ENCODE data around the gene CENPL.
"Not testable (repeated sequence)": the region's sequence is repeated elsewhere in the genome, so short reads cannot be mapped to it uniquely, and the experiment has no call there.

CENPL gene

DNA sequence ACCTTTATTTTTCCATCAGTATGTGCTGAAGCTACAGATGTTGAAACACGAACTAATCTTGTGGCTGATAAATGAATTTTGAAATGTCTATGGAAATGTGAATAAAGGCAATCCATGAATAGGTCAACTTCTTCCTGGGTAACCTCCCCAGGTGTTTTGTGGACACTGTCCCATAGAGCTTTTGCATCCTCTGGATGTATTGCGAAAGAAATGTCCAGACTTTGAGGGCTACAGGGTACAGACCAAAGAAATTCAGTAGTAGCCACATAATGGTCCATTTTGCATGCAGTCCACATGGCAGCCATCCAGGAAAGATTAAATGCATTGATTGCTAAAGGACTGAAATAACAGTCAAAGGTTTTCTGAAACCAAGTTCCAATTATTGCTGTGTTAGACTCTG, 21.7 kb downstream of the CENPL start:
- H3K4me3 ChIP-seq (ENCODE audit: low read depth, low read length) = no peak overlapping the region
- TF ChIP-seq, protein P1, sequence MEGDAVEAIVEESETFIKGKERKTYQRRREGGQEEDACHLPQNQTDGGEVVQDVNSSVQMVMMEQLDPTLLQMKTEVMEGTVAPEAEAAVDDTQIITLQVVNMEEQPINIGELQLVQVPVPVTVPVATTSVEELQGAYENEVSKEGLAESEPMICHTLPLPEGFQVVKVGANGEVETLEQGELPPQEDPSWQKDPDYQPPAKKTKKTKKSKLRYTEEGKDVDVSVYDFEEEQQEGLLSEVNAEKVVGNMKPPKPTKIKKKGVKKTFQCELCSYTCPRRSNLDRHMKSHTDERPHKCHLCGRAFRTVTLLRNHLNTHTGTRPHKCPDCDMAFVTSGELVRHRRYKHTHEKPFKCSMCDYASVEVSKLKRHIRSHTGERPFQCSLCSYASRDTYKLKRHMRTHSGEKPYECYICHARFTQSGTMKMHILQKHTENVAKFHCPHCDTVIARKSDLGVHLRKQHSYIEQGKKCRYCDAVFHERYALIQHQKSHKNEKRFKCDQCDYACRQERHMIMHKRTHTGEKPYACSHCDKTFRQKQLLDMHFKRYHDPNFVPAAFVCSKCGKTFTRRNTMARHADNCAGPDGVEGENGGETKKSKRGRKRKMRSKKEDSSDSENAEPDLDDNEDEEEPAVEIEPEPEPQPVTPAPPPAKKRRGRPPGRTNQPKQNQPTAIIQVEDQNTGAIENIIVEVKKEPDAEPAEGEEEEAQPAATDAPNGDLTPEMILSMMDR (IDR thresholded peaks at IDR 0.05; ENCODE audit: low read depth, low read length, missing control alignments) = no peak
- no peak for DNase-seq (ENCODE audit: low read depth)

DNA sequence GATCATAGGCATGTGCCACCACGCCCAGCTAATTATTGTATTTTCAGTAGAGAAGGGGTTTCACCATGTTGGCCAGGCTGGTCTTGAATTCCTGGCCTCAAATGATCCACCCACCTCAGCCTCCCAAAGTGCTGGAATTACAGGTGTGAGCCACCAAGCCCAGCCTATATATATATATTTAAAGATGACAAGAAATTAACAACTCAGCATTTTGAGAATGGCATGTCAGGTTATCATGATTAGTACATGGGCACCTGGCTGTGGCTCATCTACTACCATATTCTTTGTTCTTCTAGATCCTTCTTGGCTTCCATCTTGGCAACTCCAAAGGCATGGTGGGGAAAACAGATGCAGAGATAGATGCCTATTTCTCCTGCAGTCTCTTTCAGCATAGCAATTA, 24.7 kb downstream of the CENPL start:
- not testable (repeated sequence) for H3K4me3 ChIP-seq (ENCODE audit: low read depth, low read length); DNase-seq (ENCODE audit: low read depth)

DNA sequence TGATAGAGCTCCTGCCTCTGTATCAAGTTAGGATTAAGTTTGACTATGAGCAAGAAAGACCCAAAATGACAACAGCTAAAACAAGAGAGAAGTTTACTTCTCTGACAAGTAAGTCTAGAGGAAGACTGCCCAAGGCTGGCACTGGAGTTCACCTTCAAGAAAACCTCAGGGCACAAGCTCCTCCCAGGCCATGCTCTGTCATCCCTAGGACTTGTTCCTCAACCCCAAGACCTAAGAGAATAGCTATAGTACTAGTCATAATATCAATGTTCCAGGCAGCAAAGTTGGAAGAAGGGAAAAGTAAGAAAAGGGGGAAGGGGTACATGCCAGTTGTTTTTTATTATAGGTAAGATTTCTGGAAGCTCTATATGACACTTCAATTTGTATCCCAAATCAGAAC, 26.6 kb downstream of the CENPL start:
- no peak for DNase-seq (ENCODE audit: low read depth)
- TF ChIP-seq, protein P1 (IDR thresholded peaks at IDR 0.05; ENCODE audit: low read depth, low read length, missing control alignments) = no peak
- H3K4me3 ChIP-seq (ENCODE audit: low read depth, low read length) = no peak overlapping the region

DNA sequence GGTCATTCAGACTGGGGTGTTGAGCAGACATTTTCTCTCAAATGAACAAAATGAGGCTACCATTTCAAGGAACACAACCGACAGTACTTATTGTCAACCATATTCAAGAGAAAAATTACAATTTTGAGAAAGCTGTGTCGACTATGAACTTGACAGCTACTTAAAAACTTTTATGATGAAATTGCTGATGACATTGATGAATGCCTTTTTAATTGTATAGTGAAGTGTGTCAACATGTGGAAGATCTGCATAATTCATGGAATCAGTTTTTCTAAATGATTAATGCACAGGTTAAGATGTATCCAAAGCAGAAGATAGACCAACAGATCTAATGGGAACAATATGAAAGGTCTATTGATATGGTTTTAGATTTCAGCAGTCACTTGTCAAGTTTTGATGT, 34.8 kb downstream of the CENPL start:
- no peak overlapping the region for H3K4me3 ChIP-seq (ENCODE audit: low read depth, low read length)
- TF ChIP-seq, protein P1 (IDR thresholded peaks at IDR 0.05; ENCODE audit: low read depth, low read length, missing control alignments) = no peak
- no peak for DNase-seq (ENCODE audit: low read depth)

DNA sequence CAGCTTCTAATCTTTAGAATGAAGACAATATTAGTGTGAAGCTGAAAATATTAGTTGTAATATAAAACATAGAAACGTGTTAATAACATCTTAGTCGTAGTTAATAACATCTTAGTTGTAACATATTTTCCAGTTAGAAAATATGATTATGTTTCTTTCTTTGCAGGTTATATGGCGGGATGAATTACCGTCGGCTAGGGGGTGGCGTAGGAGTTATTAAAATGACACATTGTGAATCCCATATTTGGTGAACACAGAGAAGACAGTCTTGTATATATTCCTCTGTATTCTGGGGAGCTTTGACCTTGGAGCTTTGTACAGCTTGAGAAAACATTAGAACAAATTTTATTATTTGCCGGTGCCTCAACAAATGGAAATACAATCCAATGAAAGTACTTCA, 39.7 kb downstream of the CENPL start:
- no peak overlapping the region for H3K4me3 ChIP-seq (ENCODE audit: low read depth, low read length)
- DNase-seq (ENCODE audit: low read depth) = no peak
- TF ChIP-seq, protein P1 (IDR thresholded peaks at IDR 0.05; ENCODE audit: low read depth, low read length, missing control alignments) = no peak

DNA sequence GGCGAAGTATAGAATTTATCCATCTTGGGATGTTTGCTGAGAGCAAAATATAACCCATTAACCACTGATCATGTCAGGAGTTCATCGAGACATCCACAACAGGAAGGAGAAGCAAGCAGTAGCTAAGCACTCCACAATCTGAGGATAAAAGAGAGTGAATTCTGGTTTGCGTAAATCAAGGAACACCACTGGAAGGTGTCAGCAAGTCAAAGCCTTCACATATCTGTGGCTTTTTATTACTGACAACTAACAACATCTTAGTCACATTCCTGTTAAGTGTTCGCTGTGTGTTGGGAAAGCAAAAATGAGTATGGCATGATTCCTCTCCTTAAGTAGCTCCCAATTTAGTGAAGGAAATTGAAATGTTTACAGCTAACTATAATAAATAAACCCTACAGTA, 44.7 kb downstream of the CENPL start:
- no peak overlapping the region for H3K4me3 ChIP-seq (ENCODE audit: low read depth, low read length)
- DNase-seq (ENCODE audit: low read depth) = no peak
- TF ChIP-seq, protein P1 (IDR thresholded peaks at IDR 0.05; ENCODE audit: low read depth, low read length, missing control alignments) = no peak

DNA sequence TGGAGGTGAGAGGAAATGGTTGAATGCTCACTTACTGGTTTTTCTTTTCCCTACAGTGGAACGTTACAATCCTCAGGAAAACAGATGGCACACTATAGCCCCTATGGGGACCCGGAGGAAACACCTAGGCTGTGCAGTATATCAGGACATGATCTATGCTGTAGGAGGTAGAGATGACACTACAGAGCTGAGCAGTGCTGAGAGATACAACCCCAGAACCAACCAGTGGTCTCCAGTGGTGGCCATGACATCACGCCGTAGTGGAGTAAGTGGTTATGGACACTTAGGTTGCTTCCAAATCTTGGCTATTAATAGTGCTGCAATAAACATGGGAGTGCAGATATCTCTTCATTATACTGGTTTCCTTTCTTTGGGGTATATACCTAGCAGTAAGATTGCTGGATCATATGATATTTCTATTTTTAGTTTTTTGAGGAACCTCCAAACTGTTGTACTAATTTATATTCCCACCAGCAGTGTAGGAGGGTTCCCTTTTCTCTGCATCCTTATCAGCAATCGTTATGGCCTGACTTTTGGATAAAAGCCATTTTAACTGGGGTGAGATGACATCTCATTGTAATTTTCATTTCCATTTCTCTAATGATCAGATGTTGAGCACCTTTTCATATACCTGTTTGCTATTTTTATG, 49.0 kb downstream of the CENPL start:
- TF ChIP-seq, protein P1 (IDR thresholded peaks at IDR 0.05; ENCODE audit: low read depth, low read length, missing control alignments) = no peak
- H3K4me3 ChIP-seq (ENCODE audit: low read depth, low read length) = no peak overlapping the region
- DNase-seq (ENCODE audit: low read depth) = no peak
